ENCODE data around the gene EPB41L1. TPM values are rescaled to one million over a fixed set of nuclear protein-coding genes. Genes with fewer than 3 reads are reported as not detected.

Gene EPB41L1
- polyA plus RNA-seq, 1 donor from 2014 or later, result 0.83 TPM

- Mint-ChIP-seq H3K4me3 (no peak overlapping the region), H3K9me3 (no peaks in the 10 kb centered on the region), H3K27ac (peak overlapping the region in 1 of 3 donors; percentile 57), H3K4me1 (no peaks in the 10 kb centered on the region), H3K27me3 (peaks cover 9% of the 10 kb centered on the region), H3K36me3 (no peaks in the 10 kb centered on the region)
Observed at GRCh38 chr20:36271639-36272546, 117.4 kb downstream of the EPB41L1 start.

GRCh38 chr20:36272547-36273220 lies 118.1 kb downstream of the EPB41L1 start:
- no peaks in the 10 kb centered on the region for H3K36me3 Mint-ChIP-seq
- no peaks in the 10 kb centered on the region for H3K4me1 Mint-ChIP-seq
- no peaks in the 10 kb centered on the region for H3K9me3 Mint-ChIP-seq
- H3K27ac Mint-ChIP-seq, result no peak overlapping the region
- H3K4me3 Mint-ChIP-seq, result no peak overlapping the region
- peaks cover 9% of the 10 kb centered on the region for H3K27me3 Mint-ChIP-seq

GRCh38 chr20:36273414-36274180 lies 119.1 kb downstream of the EPB41L1 start:
- Mint-ChIP-seq H3K27me3 (peaks cover 9% of the 10 kb centered on the region), H3K27ac (no peak overlapping the region), H3K4me3 (peak overlapping the region in 1 of 4 donors; percentile 61), H3K4me1 (no peaks in the 10 kb centered on the region), H3K9me3 (no peaks in the 10 kb centered on the region), H3K36me3 (no peaks in the 10 kb centered on the region)

GRCh38 chr20:36274181-36274841 lies 119.8 kb downstream of the EPB41L1 start:
- H3K27me3 Mint-ChIP-seq, result peaks cover 11% of the 10 kb centered on the region
- H3K9me3 Mint-ChIP-seq, result no peaks in the 10 kb centered on the region
- no peaks in the 10 kb centered on the region for H3K36me3 Mint-ChIP-seq
- no peaks in the 10 kb centered on the region for H3K4me1 Mint-ChIP-seq
- H3K27ac Mint-ChIP-seq, result no peak overlapping the region
- H3K4me3 Mint-ChIP-seq, result no peak overlapping the region

GRCh38 chr20:36275011-36275410 lies 120.5 kb downstream of the EPB41L1 start:
- Mint-ChIP-seq H3K36me3 (no peaks in the 10 kb centered on the region), H3K4me3 (peak overlapping the region in 1 of 4 donors; percentile 49), H3K4me1 (no peaks in the 10 kb centered on the region), H3K9me3 (no peaks in the 10 kb centered on the region), H3K27ac (no peak overlapping the region), H3K27me3 (peaks cover 12% of the 10 kb centered on the region)

- Mint-ChIP-seq H3K4me3 (no peak overlapping the region), H3K9me3 (no peaks in the 10 kb centered on the region), H3K4me1 (no peaks in the 10 kb centered on the region), H3K27me3 (peaks cover 15% of the 10 kb centered on the region), H3K27ac (no peak overlapping the region), H3K36me3 (no peaks in the 10 kb centered on the region)
Observed at GRCh38 chr20:36275441-36276189, 121.1 kb downstream of the EPB41L1 start.

- H3K9me3 Mint-ChIP-seq, result peaks cover 0 to 2% (median 0%) of the 10 kb centered on the region in 3 donors
- no peaks in the 10 kb centered on the region for H3K36me3 Mint-ChIP-seq
- H3K27me3 Mint-ChIP-seq, result peaks cover 20% of the 10 kb centered on the region
Observed at GRCh38 chr20:36277546-36277945, 123.0 kb downstream of the EPB41L1 start.

GRCh38 chr20:36279362-36279761 lies 124.8 kb downstream of the EPB41L1 start:
- Mint-ChIP-seq H3K27me3 (peaks cover 18% of the 10 kb centered on the region), H3K36me3 (no peaks in the 10 kb centered on the region)

More at GRCh38 chr20:36277546-36277945, 123.0 kb downstream of the EPB41L1 start:
- no peaks in the 10 kb centered on the region for H3K4me1 Mint-ChIP-seq
- no peak overlapping the region for H3K4me3 Mint-ChIP-seq
- H3K27ac Mint-ChIP-seq, result no peak overlapping the region

GRCh38 chr20:36279776-36280175 lies 125.2 kb downstream of the EPB41L1 start:
- H3K27ac Mint-ChIP-seq, result no peak overlapping the region

More at GRCh38 chr20:36279362-36279761, 124.8 kb downstream of the EPB41L1 start:
- H3K9me3 Mint-ChIP-seq, result peaks cover 0 to 2% (median 0%) of the 10 kb centered on the region in 3 donors
- no peak overlapping the region for H3K4me3 Mint-ChIP-seq
- H3K27ac Mint-ChIP-seq, result no peak overlapping the region
- H3K4me1 Mint-ChIP-seq, result no peaks in the 10 kb centered on the region

GRCh38 chr20:36281785-36282380 lies 127.3 kb downstream of the EPB41L1 start:
- Mint-ChIP-seq H3K27ac (no peak overlapping the region), H3K4me1 (no peaks in the 10 kb centered on the region), H3K27me3 (peaks cover 11% of the 10 kb centered on the region), H3K9me3 (peaks cover 0 to 2% (median 0%) of the 10 kb centered on the region in 3 donors), H3K36me3 (no peaks in the 10 kb centered on the region), H3K4me3 (no peak overlapping the region)

More at GRCh38 chr20:36279776-36280175, 125.2 kb downstream of the EPB41L1 start:
- H3K9me3 Mint-ChIP-seq, result peaks cover 0 to 2% (median 0%) of the 10 kb centered on the region in 3 donors
- peaks cover 16% of the 10 kb centered on the region for H3K27me3 Mint-ChIP-seq
- H3K4me3 Mint-ChIP-seq, result no peak overlapping the region
- no peaks in the 10 kb centered on the region for H3K4me1 Mint-ChIP-seq
- H3K36me3 Mint-ChIP-seq, result no peaks in the 10 kb centered on the region

Other genes starting within 250 kb of the EPB41L1 start
- 190 TPM for gene SCAND1, start 200.2 kb upstream of the EPB41L1 start, polyA plus RNA-seq
- gene CNBD2, start 186.2 kb upstream of the EPB41L1 start, polyA plus RNA-seq, result 6.3 TPM
- gene AAR2, start 81.7 kb downstream of the EPB41L1 start, polyA plus RNA-seq, result 30.8 TPM
- gene DLGAP4, start 151.6 kb downstream of the EPB41L1 start, polyA plus RNA-seq, result 48.2 TPM

Measured in IgD-negative memory B cell (primary cell).